Adrenal gland (tissue), 12 donors: Measurements from ENCODE around the gene PTPN18. TPM values are rescaled to one million over a fixed set of nuclear protein-coding genes. Genes with fewer than 3 reads are reported as not detected.

ENCODE experiments used
- DNase-seq, 7 donors: peaks; one replicate each; pipeline ENCODE4 v3.0.0-alpha.2; 2019 to 2020
- H3K27ac ChIP-seq, 5 donors: fragments of 200-600 bp; sonication (generic) in 4 of 5; 1 replicate in 3 of 5; 2 replicates in 2 of 5; pipeline versions ENCODE4 v1.5.1 to v1.8.0; 2016 to 2020; ENCODE audit warnings: mild to moderate bottlenecking in 1 of 5
- H3K27me3 ChIP-seq: fragments of 200-600 bp; 2 replicates; pipeline ENCODE4 v1.8.0; 2021
- H3K36me3 ChIP-seq, 2 donors: fragments of 200-600 bp; replicated peaks in 1 of 2; 1 replicate in 1 of 2; 2 replicates in 1 of 2; pipeline versions ENCODE4 v1.5.1 to v1.8.0; 2018 to 2022
- H3K4me1 ChIP-seq, 2 donors: fragments of 200-600 bp; replicated peaks in 1 of 2; 1 replicate in 1 of 2; 2 replicates in 1 of 2; pipeline versions ENCODE4 v1.5.1 to v1.8.0; 2018 to 2021
- H3K4me3 ChIP-seq, 4 donors: fragments of 200-600 bp; sonication (generic) in 3 of 4; one replicate each; pipeline ENCODE4 v1.5.1; 2016 to 2018
- H3K9me3 ChIP-seq, 3 donors: fragments of 200-600 bp; sonication (generic) in 1 of 3; replicated peaks in 1 of 3; 1 replicate in 2 of 3; 2 replicates in 1 of 3; pipeline versions ENCODE4 v1.5.1 to v1.8.0; 2016 to 2021
- CTCF ChIP-seq, 6 experiments: fragments of 450-650 bp in 4 of 6; fragments of 200-600 bp in 2 of 6; sonication (generic) in 1 of 6; IDR thresholded peaks; 1 replicate in 5 of 6; 2 replicates in 1 of 6; pipeline versions ENCODE4 v1.5.1 to v1.8.0; 2016 to 2021; ENCODE audit warnings: antibody characterized with exemption in 6 of 6, mild to moderate bottlenecking in 2 of 6, moderate library complexity in 1 of 6
- POLR2A ChIP-seq, 2 donors: fragments of 450-650 bp; IDR thresholded peaks; one replicate each; pipeline ENCODE4 v1.6.1; 2017; ENCODE audit warnings: antibody characterized with exemption in 2 of 2, mild to moderate bottlenecking in 2 of 2, moderate library complexity in 1 of 2
- WGBS, 4 donors: extraction: QIAGEN DNeasy Blood & Tissue Kit in 2 of 4; methylation state at CpG; one replicate each; pipeline versions ENCODE4 v1.1.5 to v1.1.7; 2013 to 2017; 5-methylcytosine and 5-hydroxymethylcytosine counted together
- intact Hi-C, 2 donors: fragments of 100-400 bp; cut with DNase I; formaldehyde crosslinking; loops; one replicate each; pipeline versions ENCODE4 v1.14.1 to v1.15.0; 2022 to 2023
- polyA plus RNA-seq, 3 donors: library from polyadenylated mRNA; stranded (reverse); fragments of 200-250 nt in 2 of 3; fragments of 350-450 nt in 1 of 3; fragmentation: Illumina TruSeq in 1 of 3; extraction: RNeasy Lipid Tissue Mini Kit (QIAGEN cat#74804) in 1 of 3; gene quantifications; one replicate each; pipeline ENCODE4 v1.2.3, GENCODE V29; 2013 to 2014
- total RNA-seq, 9 donors: library from RNA; depleted of rRNA in 4 of 9; stranded (reverse); fragments of >200 nt in 4 of 9; fragments of 120-200 nt in 1 of 9; fragmentation: NEBNext Ultra II Directional in 1 of 9; extraction: Animal tissue kit (Norgen Biotek cat#: 25700) in 1 of 9; gene quantifications; one replicate each; pipeline versions ENCODE4 v1.1.0 to v1.2.4, GENCODE V29; 2013 to 2023
- donor health status: healthy with polysubstance abuse.
- donor health status: Bipolar disorder and iron deficiency.
- donor health status: DM: yes; HTN: yes; CAD: no.
- donor health status: DM: no; HTN: no; CAD: no.
- donor health status: DM: no; HTN: no; CAD: no.
- donor health status: DM: yes; HTN: yes; CAD: no.

PTPN18 gene
- total and polyA plus RNA-seq, 12 donors = 7.4 to 74.1 (median 42.1) TPM

GRCh38 chr2:130334026-130334425 is 21.8 kb upstream of the PTPN18 start:
- WGBS, 4 donors = 77 to 79% (median 78%) methylated on average over 6 of the region's 6 CpGs
- Histone ChIP-seq H3K4me3 (no peak overlapping the region), H3K27ac (no peak overlapping the region), H3K4me1 (peaks cover 0 to 6% of the 10 kb centered on the region in 2 donors), H3K36me3 (peaks cover 0 to 11% of the 10 kb centered on the region in 2 donors), H3K9me3 (no peaks in the 10 kb centered on the region), H3K27me3 (peaks cover 4% of the 10 kb centered on the region)
- intact Hi-C loops = loop anchor here (10.0 kb wide), 3 partner anchors 149 to 469 kb away; partner anchors contain the start of genes MZT2B (in 1 of the 2) and SMPD4 (in 1 of the 2)
- no peak for TF ChIP-seq CTCF (IDR thresholded peaks at IDR 0.05)
- TF ChIP-seq POLR2A (IDR thresholded peaks at IDR 0.05) = no peak
- no peak for DNase-seq

DNA sequence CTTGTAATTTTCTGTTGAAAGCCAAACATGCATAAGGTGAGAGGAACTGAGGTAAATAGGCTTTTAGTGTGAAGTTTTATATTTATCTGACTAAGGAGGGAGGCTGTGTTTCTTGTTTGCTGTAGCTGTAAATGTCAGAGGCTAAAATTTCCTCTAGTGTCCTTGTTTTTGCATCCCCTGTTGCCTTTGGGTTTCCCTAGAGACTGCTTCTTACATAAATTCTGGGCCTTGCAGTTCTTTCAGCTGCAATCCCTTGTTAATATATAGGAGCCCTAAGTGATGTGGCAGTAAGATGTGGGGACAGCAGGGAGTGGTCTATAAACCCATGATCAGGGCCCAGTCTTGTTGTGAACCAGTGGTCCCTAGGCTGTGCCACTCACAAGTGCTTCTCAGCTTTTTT is 20.6 kb upstream of the PTPN18 start:
- TF ChIP-seq CTCF (IDR thresholded peaks at IDR 0.05) (no peak), POLR2A (IDR thresholded peaks at IDR 0.05) (no peak)
- H3K36me3 ChIP-seq = peaks cover 0 to 16% of the 10 kb centered on the region in 2 donors
- no peak overlapping the region for H3K27ac ChIP-seq
- H3K9me3 ChIP-seq = no peaks in the 10 kb centered on the region
- intact Hi-C loops = loop anchor here (10.0 kb wide), 3 partner anchors 150 to 470 kb away; partner anchors contain the start of genes MZT2B (in 1 of the 2) and SMPD4 (in 1 of the 2)
- peaks cover 0 to 6% of the 10 kb centered on the region in 2 donors for H3K4me1 ChIP-seq
- no peak overlapping the region for H3K4me3 ChIP-seq
- DNase-seq = no peak
- H3K27me3 ChIP-seq = peaks cover 4% of the 10 kb centered on the region

DNA sequence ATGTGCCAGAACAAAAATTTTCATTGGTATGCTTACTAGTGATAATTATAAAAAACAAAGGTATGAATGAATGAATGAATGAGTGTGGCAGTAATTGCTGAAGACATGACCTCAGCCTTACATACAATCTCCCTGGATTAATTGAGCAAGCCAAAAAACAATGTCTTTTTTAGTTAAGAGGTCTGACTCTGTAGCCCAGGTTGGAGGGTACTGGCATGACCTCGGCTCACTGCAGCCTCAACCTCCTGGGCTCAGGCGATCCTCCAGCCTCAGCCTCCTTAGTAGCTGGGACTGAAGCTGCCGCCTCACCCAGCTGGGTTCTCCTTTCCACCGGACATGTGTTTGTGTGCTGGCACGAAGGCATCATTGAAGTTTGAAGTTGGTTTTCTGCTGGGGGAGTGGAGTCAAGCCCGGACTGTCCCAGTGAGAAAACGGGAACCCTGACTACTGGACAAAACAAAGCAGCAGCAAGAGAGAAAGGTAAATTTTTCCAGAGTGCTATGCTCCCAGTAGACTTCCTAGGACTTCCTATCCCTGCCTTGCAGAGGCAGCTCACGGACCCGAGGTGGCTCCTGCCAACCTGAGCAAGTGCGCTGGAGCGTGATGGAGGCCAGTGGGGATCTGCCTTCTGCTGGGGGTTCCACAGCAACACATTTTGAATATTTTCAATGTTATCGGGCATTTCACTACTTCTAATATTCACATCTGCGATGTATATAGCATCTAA is 19.5 kb upstream of the PTPN18 start:
- no peaks in the 10 kb centered on the region for H3K9me3 ChIP-seq
- H3K4me3 ChIP-seq = no peak overlapping the region
- TF ChIP-seq CTCF (IDR thresholded peaks at IDR 0.05) (no peak), POLR2A (IDR thresholded peaks at IDR 0.05) (no peak)
- H3K27ac ChIP-seq = no peak overlapping the region
- intact Hi-C loops = loop anchor here (10.0 kb wide), 3 partner anchors 152 to 472 kb away; partner anchors contain the start of genes MZT2B (in 1 of the 2) and SMPD4 (in 1 of the 2)
- peaks cover 0 to 16% of the 10 kb centered on the region in 2 donors for H3K36me3 ChIP-seq
- H3K27me3 ChIP-seq = peaks cover 4% of the 10 kb centered on the region
- 77 to 83% (median 79%) methylated on average over 11 to 13 of the region's 13 CpGs for WGBS, 4 donors
- peaks cover 0 to 10% of the 10 kb centered on the region in 2 donors for H3K4me1 ChIP-seq
- peak in 1 of 7 donors; percentile 45 for DNase-seq

DNA sequence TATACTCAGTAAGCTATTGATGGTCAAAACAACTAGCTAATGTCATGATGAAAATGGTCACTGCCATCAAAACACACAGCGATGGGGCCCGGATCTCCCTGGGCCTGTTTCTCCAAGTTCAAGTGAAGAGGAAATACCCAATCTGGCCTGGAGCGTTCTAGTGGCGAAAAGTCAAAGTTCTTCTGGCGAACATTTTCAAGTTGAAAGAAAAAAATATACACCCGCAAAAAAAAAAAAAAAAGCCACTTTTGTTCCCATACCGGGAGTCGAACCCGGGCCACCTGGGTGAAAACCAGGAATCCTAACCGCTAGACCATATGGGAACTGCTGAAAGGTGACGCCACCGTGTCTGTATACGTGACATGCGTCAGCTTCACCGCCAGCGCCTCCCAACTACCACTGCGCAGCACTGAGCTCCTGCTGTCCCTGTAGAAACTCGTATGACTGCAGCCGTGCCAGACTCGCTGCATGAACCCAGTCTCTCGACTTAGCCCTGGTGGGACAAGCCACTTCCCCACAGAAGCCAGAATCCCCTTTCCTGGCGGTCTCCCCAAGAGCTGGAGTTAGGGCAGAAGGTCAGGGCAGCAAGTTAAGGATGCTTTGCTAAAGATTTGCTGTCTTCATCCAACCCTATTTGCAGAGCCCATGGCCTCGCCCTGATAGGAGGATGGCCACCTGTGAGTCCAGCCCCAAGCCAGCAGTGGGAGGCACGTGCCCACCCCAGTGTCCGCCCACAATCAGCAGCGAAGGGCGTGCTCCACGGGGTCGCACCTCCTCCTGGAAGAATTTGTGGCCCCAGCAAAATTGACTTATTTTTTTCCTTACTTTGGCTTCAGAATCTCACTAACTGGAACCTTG is 18.8 kb upstream of the PTPN18 start:
- intact Hi-C loops = loop anchor here (10.0 kb wide), 3 partner anchors 152 to 472 kb away; partner anchors contain the start of genes MZT2B (in 1 of the 2) and SMPD4 (in 1 of the 2)
- H3K9me3 ChIP-seq = no peaks in the 10 kb centered on the region
- H3K27me3 ChIP-seq = no peaks in the 10 kb centered on the region
- TF ChIP-seq CTCF (IDR thresholded peaks at IDR 0.05) (peak in 1 of 6 experiments; percentile 15), POLR2A (IDR thresholded peaks at IDR 0.05) (peak in 1 of 2 donors; percentile 60)
- WGBS, 4 donors = 17 to 25% (median 18%) methylated on average over 17 to 29 of the region's 29 CpGs
- DNase-seq = peak; percentile 79 to 97 (median 87)
- peak overlapping the region in 4 of 5 donors; percentile 25 to 75 (median 40) for H3K27ac ChIP-seq
- peaks cover 0 to 16% of the 10 kb centered on the region in 2 donors for H3K36me3 ChIP-seq
- H3K4me1 ChIP-seq = peaks cover 0 to 13% of the 10 kb centered on the region in 2 donors
- H3K4me3 ChIP-seq = no peak overlapping the region
